Effector CD8-positive, alpha-beta T cell (primary cell): ENCODE measurements around the gene PBXIP1.

Experiments used
- DNase-seq: peaks from one replicate; lab custom pipeline; 2025; lab: John Stamatoyannopoulos, UW

Gene PBXIP1

GRCh38 chr1:154895798-154896197 lies 60.1 kb downstream of the PBXIP1 start:
- no peak for DNase-seq
